GM18520 (cell line): ENCODE results near the gene KIF27.
"Not testable (repeated sequence)": the region's sequence is repeated elsewhere in the genome, so short reads cannot be mapped to it uniquely, and the experiment has no call there.

ENCODE experiments used
- ATAC-seq: cut with Tn5 transposase; IDR thresholded peaks from one replicate; pipeline ENCODE4 v1.9.1; 2021; ENCODE audit not compliant: unreplicated experiment

KIF27 gene

DNA sequence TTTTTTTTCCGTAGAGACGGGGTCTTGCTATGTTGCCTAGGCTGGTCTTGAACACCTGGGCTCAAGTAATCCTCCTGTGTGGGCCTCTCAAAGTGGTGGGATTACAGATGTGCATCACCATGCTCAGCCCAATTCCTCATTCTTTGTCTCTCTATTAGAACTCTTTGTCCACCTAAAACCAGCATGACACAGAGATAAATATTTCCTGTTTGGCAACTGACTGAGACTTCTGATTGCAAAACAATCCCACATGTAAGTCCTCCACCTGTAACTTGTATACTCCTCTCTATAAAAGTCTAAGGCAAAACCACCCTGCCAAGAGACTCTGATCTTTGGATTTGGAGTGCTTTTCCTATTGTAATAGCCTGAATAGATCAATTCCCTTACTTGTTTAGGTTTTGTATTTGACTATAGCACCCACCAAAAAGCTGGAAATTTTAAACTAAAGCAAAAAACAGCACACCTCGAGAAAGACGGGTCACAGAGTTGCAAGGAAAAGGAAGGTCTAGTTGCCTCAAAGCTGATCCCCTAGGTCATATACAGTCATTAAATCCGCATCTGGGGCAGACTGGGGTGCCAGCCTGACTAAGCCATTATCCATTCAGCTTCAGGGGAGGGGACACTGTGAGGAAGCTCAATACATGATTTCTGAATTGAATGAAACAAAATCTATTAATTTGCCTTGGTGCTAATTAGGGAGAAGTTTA lies 13.5 kb upstream of the KIF27 start:
- no peak for ATAC-seq

DNA sequence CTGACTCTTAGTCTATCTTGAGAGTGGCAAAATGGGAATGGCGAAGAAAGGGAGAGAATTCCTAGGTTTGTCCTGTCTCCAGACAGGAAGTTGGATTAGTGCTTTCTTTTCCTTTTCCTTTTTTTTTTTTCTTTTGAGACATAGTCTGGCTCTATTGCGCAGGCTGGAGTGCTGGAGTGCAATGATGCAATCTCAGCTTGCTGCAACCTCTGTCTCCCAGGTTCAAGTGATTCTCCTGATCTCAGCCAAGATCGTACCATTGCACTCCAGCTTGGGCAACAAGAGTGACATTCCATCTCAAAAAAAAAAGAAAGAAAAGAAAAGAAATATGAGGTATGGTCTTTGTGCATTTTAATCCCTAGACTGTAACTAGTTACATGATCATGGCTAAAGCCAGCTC lies 12.6 kb upstream of the KIF27 start:
- no peak for ATAC-seq

DNA sequence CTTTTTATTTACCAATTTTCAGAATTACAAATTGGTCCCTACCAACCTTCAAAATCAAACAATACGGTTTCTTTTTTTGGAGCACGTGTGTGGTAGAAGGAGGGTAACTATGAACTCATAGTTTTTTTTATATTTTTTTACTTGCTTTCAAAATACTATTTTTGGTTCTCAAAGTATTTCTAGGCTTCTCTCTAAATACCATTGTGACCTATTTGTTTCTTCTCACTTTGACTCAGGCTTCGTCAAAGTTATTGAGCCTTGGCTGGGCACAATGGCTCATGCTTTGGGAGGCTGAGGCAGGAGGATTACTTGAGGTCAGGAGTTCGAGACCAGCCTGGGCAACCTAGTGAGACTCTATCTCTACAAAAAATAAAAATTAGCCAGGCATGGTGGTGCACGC lies 11.6 kb upstream of the KIF27 start:
- no peak for ATAC-seq

DNA sequence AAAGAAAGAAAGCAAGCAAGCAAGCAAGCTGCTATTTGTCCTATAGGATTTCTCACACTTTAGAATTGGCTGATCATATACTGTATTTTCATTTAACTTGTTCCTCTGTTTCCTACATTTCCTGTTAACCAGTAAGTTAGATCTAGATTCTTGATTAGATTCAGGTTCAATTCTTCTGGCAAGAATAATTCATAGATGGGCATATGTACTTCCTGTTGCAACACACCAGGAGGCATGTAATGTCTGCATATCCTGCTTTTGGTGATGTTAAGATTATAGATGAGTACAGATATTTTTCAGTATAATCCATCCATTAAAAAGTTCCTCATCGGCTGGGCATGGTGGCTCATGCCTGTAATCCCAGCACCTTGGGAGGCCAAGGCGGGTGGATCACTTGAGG lies 10.8 kb upstream of the KIF27 start:
- no peak for ATAC-seq

DNA sequence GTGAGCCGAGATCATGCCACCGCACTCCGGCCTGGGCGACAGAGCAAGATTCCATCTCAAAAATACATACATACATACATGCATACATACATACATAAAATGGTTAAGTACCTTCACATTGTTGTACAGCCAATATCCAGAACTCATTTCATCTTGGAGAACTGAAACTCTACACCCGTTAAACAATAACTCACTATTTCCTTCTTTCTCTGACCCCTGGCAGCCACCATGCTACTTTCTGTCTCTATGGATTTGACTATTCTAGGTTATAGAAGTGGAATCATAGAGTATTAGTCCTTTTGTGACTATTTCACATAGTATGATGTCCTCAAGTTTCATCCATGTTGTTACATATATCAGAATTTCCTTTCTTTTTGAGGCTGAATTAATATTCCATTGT lies 9.6 kb upstream of the KIF27 start:
- no peak for ATAC-seq

DNA sequence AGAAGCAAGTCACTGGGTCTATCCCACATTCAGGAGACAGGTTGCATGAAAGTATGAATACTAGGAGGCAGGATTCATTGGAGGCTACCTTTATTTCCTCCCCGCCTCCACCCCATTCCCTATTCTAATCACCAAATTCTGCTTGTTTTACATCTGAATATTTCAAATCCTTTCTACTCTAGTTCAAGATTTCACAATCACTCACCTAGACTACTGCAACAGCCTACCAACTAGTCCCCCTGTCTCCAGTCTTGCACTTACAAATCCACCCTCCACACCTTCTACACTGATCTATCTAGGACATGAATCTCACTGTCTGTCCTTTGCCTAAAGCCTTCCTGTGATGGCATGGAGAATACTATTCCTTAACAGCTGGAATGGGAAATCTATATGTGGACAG lies 6.4 kb upstream of the KIF27 start:
- no peak for ATAC-seq

DNA sequence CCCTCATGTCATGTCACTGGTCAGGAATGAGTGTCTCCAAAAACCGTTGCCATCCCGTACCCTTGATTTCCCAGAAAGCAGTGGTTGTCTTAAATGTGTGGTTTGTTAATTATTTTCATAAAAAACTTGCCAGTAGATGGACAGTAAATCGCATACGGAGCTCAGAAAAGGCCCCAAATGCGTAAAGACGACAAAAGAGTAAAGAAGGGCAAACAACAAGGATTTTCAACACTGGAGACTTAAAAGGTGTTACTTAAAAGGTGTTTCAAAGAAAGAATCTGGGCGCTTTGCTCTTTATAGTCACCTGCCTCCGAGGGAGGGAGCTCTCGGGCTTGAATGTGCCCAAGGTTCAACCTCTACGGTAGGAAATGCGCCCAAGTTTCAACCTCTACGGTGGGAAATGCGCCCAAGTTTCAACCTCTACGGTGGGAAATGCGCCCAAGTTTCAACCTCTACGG lies 734 bp downstream of the KIF27 start:
- ATAC-seq = peak; percentile 19

DNA sequence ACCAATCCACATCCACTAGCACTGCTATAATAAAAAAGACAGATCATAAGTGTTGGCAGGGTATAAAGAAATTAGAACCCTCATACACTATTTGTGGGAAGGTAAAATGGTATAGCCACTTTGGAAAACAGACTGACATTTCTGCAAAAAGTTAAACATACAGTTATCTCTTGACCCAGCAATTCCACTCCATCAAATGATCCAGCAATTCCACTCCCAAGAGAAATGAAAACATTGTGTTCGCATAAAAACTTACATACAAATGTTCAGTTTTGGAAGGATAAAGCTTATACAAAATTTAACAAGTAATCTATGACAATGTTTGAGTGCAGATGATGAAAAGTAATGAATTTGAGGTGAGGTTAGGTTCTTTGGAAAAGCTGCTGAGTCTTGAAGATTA lies 2.1 kb downstream of the KIF27 start:
- ATAC-seq = no peak

DNA sequence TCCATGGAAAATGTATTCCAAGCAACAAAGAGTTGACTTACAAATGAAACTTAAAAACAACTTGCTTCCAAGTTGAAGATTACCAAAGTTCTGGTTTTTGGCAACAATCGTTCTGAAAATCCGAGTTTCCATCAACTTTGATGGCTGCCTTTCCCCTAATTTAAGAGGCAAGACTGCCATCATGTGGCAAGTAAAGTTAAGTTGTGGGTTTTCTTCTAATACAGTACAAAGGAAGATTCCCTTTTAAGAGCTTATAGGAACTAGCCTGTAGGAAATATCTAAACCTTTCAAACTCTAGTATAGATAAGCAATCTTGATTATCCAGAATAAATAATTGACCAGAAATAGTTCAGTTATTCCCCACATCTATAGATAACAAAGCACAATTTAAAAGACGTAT lies 9.0 kb downstream of the KIF27 start:
- not testable (repeated sequence) for ATAC-seq

DNA sequence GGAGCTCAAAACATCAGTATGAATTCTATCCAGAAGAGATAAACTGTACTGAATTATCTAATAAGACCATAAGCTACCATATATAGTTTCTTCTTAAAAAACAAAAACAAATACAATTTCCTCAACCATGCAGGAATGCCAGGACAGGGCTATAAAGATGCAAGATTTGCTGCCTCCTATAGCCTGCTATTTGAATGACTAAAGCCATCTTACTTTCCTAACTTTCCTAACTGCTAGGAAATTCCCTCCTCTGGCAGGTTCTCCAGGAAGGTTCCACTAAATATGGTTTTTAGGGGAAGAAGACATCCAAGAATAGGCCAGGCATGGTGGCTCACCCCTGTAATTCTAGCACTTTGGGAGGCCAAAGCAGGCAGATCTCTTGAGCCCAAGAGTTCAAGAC lies 15.1 kb downstream of the KIF27 start:
- ATAC-seq = no peak

DNA sequence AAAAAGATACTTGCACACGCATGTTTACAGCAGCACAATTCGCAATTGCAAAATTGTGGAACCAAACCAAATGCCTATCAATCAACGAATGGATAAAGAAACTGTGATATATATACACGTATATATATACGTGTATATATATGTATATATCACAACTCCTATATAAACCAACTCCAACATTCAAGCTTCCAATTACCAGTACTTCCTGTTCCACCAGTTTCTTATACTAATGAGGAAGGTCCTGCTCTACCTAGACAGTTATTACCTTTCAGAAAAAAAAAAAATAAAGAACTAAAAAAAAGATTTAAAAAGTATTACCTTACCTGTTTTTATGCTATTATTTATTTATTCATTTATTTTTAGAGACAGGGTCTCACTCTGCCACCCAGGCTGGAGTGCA lies 20.6 kb downstream of the KIF27 start:
- ATAC-seq = not testable (repeated sequence)

DNA sequence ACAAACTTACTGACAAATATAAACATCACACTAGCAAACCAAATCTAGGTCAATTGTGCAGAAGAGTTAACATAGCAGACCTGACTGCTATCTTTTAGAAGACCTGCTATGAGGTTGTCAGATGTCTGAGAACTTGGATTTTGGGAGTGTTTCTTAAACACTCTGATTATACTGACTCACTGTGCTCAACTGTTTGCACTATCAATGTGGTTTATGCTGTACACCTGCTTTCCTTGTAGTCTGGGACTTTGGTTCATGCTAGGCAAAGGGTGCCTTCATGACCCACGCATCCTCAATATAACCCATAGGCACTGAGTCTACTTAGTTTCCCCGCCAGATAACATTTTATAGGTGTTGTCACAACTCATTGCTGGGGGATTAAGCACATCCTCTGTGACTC lies 26.9 kb downstream of the KIF27 start:
- ATAC-seq = not testable (repeated sequence)

DNA sequence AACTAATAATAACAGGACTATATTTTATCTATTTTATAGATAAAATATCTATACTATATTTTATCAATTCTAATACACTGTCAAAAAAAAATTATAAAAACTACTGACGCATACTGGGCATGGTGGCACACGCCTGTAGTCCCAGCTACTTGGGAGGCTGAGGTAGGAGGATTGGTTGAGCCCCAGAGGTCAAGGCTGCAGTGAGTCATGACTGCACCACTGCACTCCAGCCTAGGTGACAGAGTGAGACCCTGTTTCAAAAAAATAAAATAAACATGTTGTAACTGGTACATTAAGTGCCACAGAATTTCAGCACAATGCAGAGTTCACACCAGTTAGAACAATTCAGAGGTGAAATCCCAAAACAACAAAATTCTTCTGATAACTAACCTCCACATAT lies 34.7 kb downstream of the KIF27 start:
- ATAC-seq = not testable (repeated sequence)

DNA sequence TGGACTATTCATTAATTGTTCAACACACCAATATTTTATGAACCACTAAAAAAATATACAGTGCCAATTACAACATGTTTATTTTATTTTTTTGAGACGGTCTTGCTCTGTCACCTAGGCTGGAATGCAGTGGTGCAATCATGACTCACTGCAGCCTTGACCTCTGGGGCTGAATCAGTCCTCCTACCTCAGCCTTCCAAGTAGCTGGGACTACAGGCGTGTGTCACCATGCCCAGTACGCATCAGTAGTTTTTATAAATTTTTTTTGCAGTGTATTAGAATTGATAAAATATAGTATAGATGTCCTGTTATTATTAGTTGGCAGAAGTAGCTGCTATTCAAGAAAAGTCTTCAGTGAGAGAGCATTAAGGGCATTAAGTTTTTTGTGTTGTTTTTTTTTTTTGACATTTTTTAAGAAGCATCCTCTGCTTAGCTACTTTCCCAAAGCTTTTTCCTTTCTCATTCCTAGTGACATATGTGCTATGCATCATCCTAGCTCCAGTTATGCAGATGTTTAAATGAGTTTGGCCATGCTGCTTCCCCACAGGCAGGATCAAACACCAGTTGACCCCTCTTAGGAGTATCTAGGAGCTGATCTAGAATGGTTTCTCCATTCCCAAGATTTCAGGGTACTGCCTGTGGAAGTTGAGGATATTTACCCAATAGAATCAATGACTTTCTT lies 35.5 kb downstream of the KIF27 start:
- not testable (repeated sequence) for ATAC-seq

DNA sequence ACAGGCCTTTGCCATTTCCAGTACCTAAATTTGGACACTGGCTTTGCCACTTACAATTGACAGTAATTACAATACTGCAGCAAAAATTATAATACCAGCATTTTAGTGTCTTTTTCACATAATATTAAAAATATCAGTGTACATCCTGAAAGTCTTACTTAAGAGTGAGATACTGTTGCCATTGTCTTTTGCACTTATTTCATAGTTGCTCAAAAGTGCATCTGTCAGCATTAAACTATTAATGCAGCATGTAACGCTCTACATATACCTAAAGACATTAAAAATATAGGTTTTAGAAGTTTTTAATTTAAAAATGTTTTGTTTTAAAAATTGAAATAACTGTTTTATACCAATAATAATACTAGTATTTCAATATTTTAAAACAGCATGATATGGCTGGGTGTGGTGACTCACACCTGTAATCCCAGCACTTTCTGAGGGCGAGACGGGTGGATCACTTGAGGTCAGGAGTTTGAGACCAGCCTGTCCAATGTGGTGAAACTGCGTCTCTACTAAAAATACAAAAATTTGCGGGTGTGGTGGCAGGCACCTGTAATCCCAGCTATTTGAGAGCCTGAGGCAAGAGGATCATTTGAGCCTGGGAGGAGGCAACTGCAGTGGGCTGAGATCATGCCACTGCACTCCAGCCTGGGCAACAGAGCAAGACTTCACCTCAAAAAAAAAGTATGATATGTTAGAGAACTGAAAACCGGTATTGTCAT lies 39.4 kb downstream of the KIF27 start:
- ATAC-seq = not testable (repeated sequence)

DNA sequence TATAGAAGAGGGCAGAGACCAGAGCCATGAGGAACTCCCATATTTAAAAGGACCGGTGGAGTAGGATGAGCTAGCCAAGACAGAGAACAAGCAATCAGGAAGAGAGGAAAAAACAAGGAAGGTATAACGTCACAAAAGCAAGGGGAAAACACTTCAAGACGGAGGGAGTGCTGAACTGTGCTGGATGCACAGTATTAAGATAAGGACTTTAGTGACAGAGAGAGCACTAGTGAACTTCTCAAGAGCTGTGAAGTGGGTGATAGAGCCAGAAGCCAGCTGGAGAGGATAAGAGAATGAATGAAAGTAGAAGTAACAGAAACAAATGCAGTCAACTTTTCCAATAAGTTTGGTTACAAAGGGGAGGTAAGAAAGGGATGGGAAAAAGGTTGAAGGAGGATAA lies 45.7 kb downstream of the KIF27 start:
- not testable (repeated sequence) for ATAC-seq

DNA sequence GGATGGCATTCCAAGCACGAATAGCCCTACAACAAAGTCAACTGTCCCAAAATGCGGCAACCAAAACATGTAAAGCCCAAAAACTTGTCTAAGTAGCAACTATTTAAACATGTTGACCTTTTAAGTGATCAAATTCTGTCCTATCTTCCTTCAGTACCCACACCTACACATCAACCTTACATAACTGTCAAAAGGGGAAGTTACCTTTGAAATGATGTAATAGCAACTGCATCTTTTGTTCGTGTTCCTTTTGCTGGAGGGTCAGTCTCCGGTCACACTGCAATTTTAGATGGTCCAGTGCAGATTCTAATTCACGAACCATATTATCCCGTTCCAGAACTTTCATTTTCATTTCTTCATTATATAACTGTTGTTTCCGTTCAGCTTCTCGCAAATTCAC lies 71.3 kb downstream of the KIF27 start:
- not testable (repeated sequence) for ATAC-seq

DNA sequence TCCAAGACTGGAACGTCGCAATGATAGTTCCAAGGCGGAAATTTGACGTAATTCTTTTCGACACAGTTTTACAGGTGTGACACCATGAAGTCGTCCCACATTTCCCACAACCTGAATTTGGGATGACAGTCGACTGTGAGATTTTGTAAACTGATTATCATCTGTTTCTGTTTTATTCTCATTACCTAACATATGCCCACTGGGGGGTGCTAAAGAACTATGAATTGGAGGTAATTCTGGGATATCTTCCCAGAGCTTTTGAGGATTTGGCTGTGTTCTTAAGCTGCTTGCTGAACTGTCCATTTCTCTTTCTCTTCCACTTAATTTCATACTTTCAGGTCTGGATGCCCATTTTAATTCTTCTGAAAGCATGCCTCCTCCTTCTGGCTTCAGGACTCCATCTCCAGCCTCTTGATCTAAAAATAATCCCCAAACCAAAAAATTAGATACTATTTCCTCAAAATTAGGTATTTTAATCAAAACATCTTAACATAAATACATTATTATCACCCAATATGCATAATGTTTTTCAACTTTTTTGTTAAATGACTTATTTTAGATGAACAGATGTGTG lies 84.1 kb downstream of the KIF27 start:
- ATAC-seq = not testable (repeated sequence)

DNA sequence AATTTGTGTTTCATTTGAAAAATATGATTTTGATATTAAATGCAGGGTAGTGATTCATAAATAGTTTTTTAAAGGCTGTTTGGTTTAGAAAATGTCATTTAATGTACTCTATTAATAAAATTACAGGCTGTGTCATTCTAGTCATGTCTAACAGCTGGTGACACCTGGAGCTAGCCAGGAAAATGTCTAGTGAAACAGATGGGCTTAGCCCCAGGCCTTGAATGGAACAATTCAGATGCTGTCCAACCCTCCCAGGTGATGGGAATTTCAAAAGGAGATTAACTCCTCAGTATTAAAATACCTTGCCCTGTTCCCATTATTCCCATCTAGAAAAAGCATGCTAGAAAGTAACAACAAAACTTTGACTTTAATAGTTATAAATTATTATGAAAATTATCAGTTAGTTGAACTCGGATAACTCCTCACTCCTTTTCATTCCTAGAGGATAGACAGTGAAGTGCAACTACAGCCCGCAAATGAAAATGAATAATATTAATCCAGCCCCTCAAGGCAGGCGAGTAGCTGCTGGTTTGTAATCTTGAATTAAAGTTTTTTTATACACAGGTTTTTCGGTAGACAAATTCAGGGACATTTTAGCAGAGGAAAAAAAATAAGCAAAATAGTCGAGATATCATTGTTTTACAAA lies 90.7 kb downstream of the KIF27 start:
- not testable (repeated sequence) for ATAC-seq

DNA sequence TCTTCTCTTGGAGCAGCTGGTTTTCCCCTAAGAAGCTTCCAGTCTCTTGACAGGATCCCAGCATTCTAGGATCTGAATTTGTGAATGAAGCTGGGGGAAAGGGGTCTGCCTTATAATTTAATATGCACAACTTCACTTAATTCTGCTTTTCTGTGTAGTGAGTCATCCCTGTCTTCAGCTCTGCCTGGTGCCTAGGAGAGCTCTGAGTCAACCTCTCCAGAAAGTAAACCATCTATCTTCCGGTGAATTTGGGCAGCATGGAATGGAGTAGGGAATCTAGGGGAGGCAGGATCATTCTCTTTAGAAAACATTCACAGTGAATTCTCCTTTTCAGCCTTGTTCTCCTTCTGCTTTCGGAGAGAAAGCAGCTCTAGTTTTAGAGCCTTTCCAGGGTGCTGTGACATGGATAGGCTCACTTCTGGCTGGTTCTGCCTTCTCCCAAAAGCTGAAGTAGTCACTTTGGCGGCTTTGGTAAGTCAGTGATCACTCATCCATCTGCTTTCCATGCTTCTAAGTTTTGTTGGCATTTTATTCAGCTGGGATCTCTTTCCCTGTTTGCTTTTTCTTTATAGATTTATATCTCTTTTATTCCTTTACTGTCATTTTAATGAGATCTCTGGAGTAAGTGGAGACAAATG lies 96.1 kb downstream of the KIF27 start:
- not testable (repeated sequence) for ATAC-seq
